K562 (cell line): Measurements from ENCODE around the gene CREB3L2. TPM values are rescaled to one million over a fixed set of nuclear protein-coding genes. Genes with fewer than 3 reads are reported as not detected.

Experiments
- ATF1 ChIP-seq, 2 experiments: fragments of 450-650 bp in 1 of 2; IDR thresholded peaks; 2 replicates each; pipeline ENCODE4 v1.6.1; 2016; ENCODE audit warnings: missing compliant biosample characterization in 1 of 2, missing genetic modification characterization in 1 of 2
- CBX3 ChIP-seq, 2 experiments: IDR thresholded peaks; 1 replicate in 1 of 2; 2 replicates in 1 of 2; pipeline ENCODE4 v1.6.1; 2012; ENCODE audit warnings: inconsistent platforms in 2 of 2, low read length in 2 of 2, borderline replicate concordance in 1 of 2, control low read depth in 1 of 2
- DPF2 ChIP-seq: fragments of 450-650 bp; IDR thresholded peaks from 2 replicates; pipeline ENCODE4 v1.6.1; 2016
- FUS ChIP-seq: fragments of 200-400 bp; formaldehyde crosslinking; optimal IDR thresholded peaks from 2 replicates; pipeline ENCODE3; 2017; ENCODE audit warnings: low read depth, low read length
- HEY1 ChIP-seq: fragments of 250-450 bp; sonication (Bioruptor Pico); IDR thresholded peaks from 2 replicates; pipeline ENCODE4 v1.5.0; 2020; ENCODE audit warnings: mild to moderate bottlenecking, moderate library complexity, borderline replicate concordance
- L3MBTL2 ChIP-seq: fragments of 450-650 bp; IDR thresholded peaks from 2 replicates; pipeline ENCODE4 v1.6.1; 2016; ENCODE audit warnings: mild to moderate bottlenecking, moderate library complexity
- MBD1 ChIP-seq: fragments of 250-450 bp; sonication (Bioruptor Pico); IDR thresholded peaks from 2 replicates; pipeline ENCODE4 v1.8.0; 2022; ENCODE audit warnings: inconsistent platforms
- MITF ChIP-seq: IDR thresholded peaks from 2 replicates; pipeline ENCODE4 v1.6.1; 2014; ENCODE audit warnings: antibody characterized with exemption
- NCOR1 ChIP-seq: fragments of 450-650 bp; IDR thresholded peaks from 2 replicates; pipeline ENCODE4 v1.6.1; 2016; ENCODE audit warnings: mild to moderate bottlenecking, moderate library complexity
- NR2C1 ChIP-seq, 2 experiments: fragments of 450-650 bp; IDR thresholded peaks; 2 replicates each; pipeline ENCODE4 v1.6.1; 2017; ENCODE audit warnings: mild to moderate bottlenecking in 2 of 2, antibody characterized with exemption in 1 of 2, inconsistent platforms in 1 of 2, missing compliant biosample characterization in 1 of 2, missing genetic modification characterization in 1 of 2
- NR3C1 ChIP-seq: sonication (generic); formaldehyde crosslinking; IDR thresholded peaks from 2 replicates; pipeline ENCODE4 v1.8.1; 2022; ENCODE audit warnings: missing genetic modification reagents
- PHB2 ChIP-seq: fragments of 450-650 bp; IDR thresholded peaks from 2 replicates; pipeline ENCODE4 v1.6.1; 2017; ENCODE audit warnings: low read depth
- RAD21 ChIP-seq, 2 experiments: fragments of 250-450 bp in 1 of 2; fragments of 450-650 bp in 1 of 2; sonication (Bioruptor Pico) in 1 of 2; formaldehyde crosslinking in 1 of 2; IDR thresholded peaks in 1 of 2; conservative IDR thresholded peaks in 1 of 2; 2 replicates each; pipeline versions ENCODE4 v1.4.0 to v1.8.0; 2020 to 2022; ENCODE audit warnings: mild to moderate bottlenecking in 2 of 2, moderate library complexity in 1 of 2
- RAD51 ChIP-seq: fragments of 450-650 bp; IDR thresholded peaks from 2 replicates; pipeline ENCODE4 v1.7.1; 2016; ENCODE audit warnings: low read depth, mild to moderate bottlenecking, borderline replicate concordance
- SIRT6 ChIP-seq: IDR thresholded peaks from one replicate; pipeline ENCODE4 v1.6.1; 2012; ENCODE audit warnings: low read depth, mild to moderate bottlenecking, control low read depth, inconsistent platforms, low read length, moderate library complexity
- SMARCA4 ChIP-seq: fragments of 450-650 bp; IDR thresholded peaks from 2 replicates; pipeline ENCODE4 v1.6.1; 2016
- SMARCB1 ChIP-seq: IDR thresholded peaks from 2 replicates; pipeline ENCODE4 v1.6.1; 2011; ENCODE audit warnings: improper control_type of control experiment, low read depth; ENCODE audit not compliant: insufficient read length
- STAT5B ChIP-seq: fragments of 250-450 bp; sonication (Bioruptor Pico); IDR thresholded peaks from 2 replicates; pipeline ENCODE4 v1.8.0; 2021; ENCODE audit warnings: mild to moderate bottlenecking, inconsistent platforms
- USF1 ChIP-seq: sonication (generic); formaldehyde crosslinking; IDR thresholded peaks from 2 replicates; pipeline ENCODE4 v1.9.0; 2022; ENCODE audit warnings: mild to moderate bottlenecking, missing genetic modification reagents
- ZNF639 ChIP-seq, 2 experiments: fragments of 200-800 bp in 1 of 2; sonication (Bioruptor generic) in 1 of 2; sonication (generic) in 1 of 2; formaldehyde crosslinking in 1 of 2; IDR thresholded peaks in 1 of 2; conservative IDR thresholded peaks in 1 of 2; 2 replicates each; pipeline versions ENCODE4 v1.5.0 to v1.6.1; 2016 to 2020; ENCODE audit warnings: missing compliant biosample characterization in 1 of 2, missing genetic modification characterization in 1 of 2, missing genetic modification reagents in 1 of 2
- ZNF766 ChIP-seq: fragments of 200-800 bp; sonication (Bioruptor generic); conservative IDR thresholded peaks from 2 replicates; pipeline ENCODE4 v1.6.1; 2016; ENCODE audit warnings: missing genetic modification characterization, missing compliant biosample characterization
- polyA plus RNA-seq, 8 experiments: library from polyadenylated mRNA; depleted of rRNA in 4 of 8; stranded (reverse) in 5 of 8; unstranded in 3 of 8; fragments of >200 nt; fragmentation: Nextera tagmentation in 2 of 8; fragmentation: Illumina TruSeq in 1 of 8; extraction: Ambion mirVana in 2 of 8; extraction: Trizol in 1 of 8; gene quantifications; 2 replicates each; pipeline versions ENCODE4 v1.2.1 to v1.2.3, GENCODE V29; 2011 to 2014; ENCODE audit warnings: inconsistent platforms in 1 of 8, missing spikeins in 1 of 8
- total RNA-seq, 7 experiments: library from RNA; depleted of rRNA in 6 of 7; stranded (reverse); fragments of >200 nt in 6 of 7; fragmentation: Illumina TruSeq in 2 of 7; extraction: Trizol in 2 of 7; gene quantifications; 2 replicates each; pipeline versions ENCODE4 v1.2.1 to v1.2.3, GENCODE V29; 2011 to 2021; ENCODE audit warnings: low replicate concordance in 1 of 7

CREB3L2 gene
- total and polyA plus RNA-seq, 9 of the 15 experiments (the other 6 are each of a cell fraction or from before 2014, with no cell fraction given), result 7.1 to 45.6 (median 15.8) TPM

- TF ChIP-seq ZNF766 (CRISPR knock-in tag) (peak; percentile 49; the same call in 1 of the 2 replicates), ATF1 (CRISPR knock-in tag; IDR thresholded peaks at IDR 0.05) (no peak), ATF1 (tag; IDR thresholded peaks at IDR 0.05) (peak; percentile 88), PHB2 (no peak), FUS (no peak), L3MBTL2 (peak; percentile 34; the same call in 1 of the 2 replicates), MBD1 (CRISPR knock-in tag) (no peak), NCOR1 (peak; percentile 51), CBX3 (IDR thresholded peaks at IDR 0.05; ENCODE audit: borderline replicate concordance in 1 of 2, low read length in 2 of 2) (no peak), STAT5B (CRISPR knock-in tag) (no peak), USF1 (CRISPR knock-in tag) (no peak), MITF (no peak), SIRT6 (no peak), SMARCB1 (no peak), RAD21 (CRISPR knock-in tag; conservative IDR thresholded peaks at IDR 0.05 in 1 of 2, IDR thresholded peaks at IDR 0.05 in 1 of 2) (peak; percentile 11 to 21; a peak in 1 of 4 replicates), RAD51 (no peak), ZNF639 (CRISPR knock-in tag; conservative IDR thresholded peaks at IDR 0.05 in 1 of 2, IDR thresholded peaks at IDR 0.05 in 1 of 2) (peak in 1 of 2 experiments; percentile 47; a peak in 1 of 4 replicates), HEY1 (CRISPR knock-in tag) (peak; percentile 43; the same call in 1 of the 2 replicates), NR2C1 (IDR thresholded peaks at IDR 0.05) (no peak), NR2C1 (tag; IDR thresholded peaks at IDR 0.05) (0 out of 2 replicates have a peak, but pooled peaks have one; percentile 27), DPF2 (peak; percentile 83), SMARCA4 (peak; percentile 75; the same call in 1 of the 2 replicates), NR3C1 (no peak)
Measured at GRCh38 chr7:137986252-137987017, 15.5 kb downstream of the CREB3L2 start (continued).
